ENCODE results near the gene ZNF213. TPM values are rescaled to one million over a fixed set of nuclear protein-coding genes. Genes with fewer than 3 reads are reported as not detected.

Gene ZNF213
- total RNA-seq, 2 experiments from 2014 or later: 6.1 to 7.5 TPM

GRCh38 chr16:3147046-3147756 lies 12.4 kb downstream of the ZNF213 start:
- POLR2A ChIA-PET: interaction anchor here (1.1 to 4.5 kb wide), 4 partner anchors 8 to 17 kb away, joined by 4 to 25 read pairs (median 5); partner anchors contain the start of gene ZNF213
- Mint-ChIP-seq H3K27me3 (no peaks in the 10 kb centered on the region), H3K27ac (no peak overlapping the region), H3K36me3 (ENCODE audit: low read depth) (peaks cover 4% of the 10 kb centered on the region), H3K9me3 (no peaks in the 10 kb centered on the region), H3K4me3 (no peak overlapping the region), H3K4me1 (ENCODE audit: low read depth) (peaks cover 10% of the 10 kb centered on the region)
- intact Hi-C loops (cut with micrococcal nuclease): no loop called here
- no peak for TF ChIP-seq CTCF (IDR thresholded peaks at IDR 0.05)
- CTCF ChIA-PET: interaction anchor here (0.9 to 4.2 kb wide), 10 partner anchors 7 to 119 kb away, joined by 3 to 37 read pairs (median 6); partner anchors contain the start of gene ZNF213
- ATAC-seq (no peak), DNase-seq (no peak)

DNA sequence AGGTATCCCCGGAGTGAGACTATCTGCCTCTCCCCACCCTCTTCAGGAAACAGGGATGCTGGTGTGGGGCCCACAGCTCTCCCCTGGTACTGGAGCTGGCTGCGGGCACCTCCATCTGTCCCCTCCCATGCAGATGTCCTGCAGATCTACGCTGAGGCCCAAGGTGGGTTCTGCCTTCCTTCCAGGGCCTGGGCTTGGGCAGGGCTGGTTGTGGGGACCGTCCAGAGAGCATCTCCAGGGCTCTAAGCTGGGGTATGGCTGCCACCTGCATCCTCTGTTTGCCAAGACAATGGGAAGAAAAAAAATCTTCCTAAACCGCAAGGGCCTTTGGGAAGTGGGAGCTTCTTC lies 12.9 kb downstream of the ZNF213 start:
- Mint-ChIP-seq H3K27me3 (peaks cover 4% of the 10 kb centered on the region), H3K4me1 (ENCODE audit: low read depth) (peaks cover 15% of the 10 kb centered on the region), H3K9me3 (no peaks in the 10 kb centered on the region), H3K27ac (no peak overlapping the region), H3K4me3 (no peak overlapping the region), H3K36me3 (ENCODE audit: low read depth) (peaks cover 3% of the 10 kb centered on the region)
- ChIA-PET POLR2A (interaction anchor here (1.1 to 4.5 kb wide), 4 partner anchors 9 to 18 kb away, joined by 4 to 25 read pairs (median 5); partner anchors contain the start of gene ZNF213), CTCF (interaction anchor here (0.9 to 4.2 kb wide), 10 partner anchors 8 to 120 kb away, joined by 3 to 37 read pairs (median 6); partner anchors contain the start of gene ZNF213)
- no peak for ATAC-seq
- DNase-seq: no peak
- no peak for TF ChIP-seq CTCF (IDR thresholded peaks at IDR 0.05)
- intact Hi-C loops (cut with micrococcal nuclease): no loop called here

GRCh38 chr16:3148256-3149192 lies 13.7 kb downstream of the ZNF213 start:
- H3K4me3 Mint-ChIP-seq: peak overlapping the region; percentile 85
- no peak overlapping the region for H3K27ac Mint-ChIP-seq
- ChIA-PET POLR2A (interaction anchor here (1.1 to 4.5 kb wide), 8 partner anchors 9 to 89 kb away, joined by 4 to 25 read pairs (median 6); partner anchors contain the start of gene ZNF213), CTCF (interaction anchor here (0.8 to 4.2 kb wide), 16 partner anchors 8 to 145 kb away, joined by 3 to 37 read pairs (median 5); partner anchors contain the start of gene ZNF213)
- no peak for DNase-seq
- no peak for ATAC-seq
- intact Hi-C loops (cut with micrococcal nuclease): no loop called here
- H3K4me1 Mint-ChIP-seq (ENCODE audit: low read depth): peaks cover 17% of the 10 kb centered on the region
- peaks cover 3% of the 10 kb centered on the region for H3K36me3 Mint-ChIP-seq (ENCODE audit: low read depth)
- no peak for TF ChIP-seq CTCF (IDR thresholded peaks at IDR 0.05)
- H3K27me3 Mint-ChIP-seq: peaks cover 4% of the 10 kb centered on the region
- H3K9me3 Mint-ChIP-seq: no peaks in the 10 kb centered on the region

- DNase-seq (no peak), ATAC-seq (no peak)
- Mint-ChIP-seq H3K27me3 (peaks cover 4% of the 10 kb centered on the region), H3K9me3 (no peaks in the 10 kb centered on the region), H3K27ac (no peak overlapping the region), H3K36me3 (ENCODE audit: low read depth) (peaks cover 3% of the 10 kb centered on the region), H3K4me1 (ENCODE audit: low read depth) (peaks cover 17% of the 10 kb centered on the region), H3K4me3 (peak overlapping the region; percentile 85)
- intact Hi-C loops (cut with micrococcal nuclease): no loop called here
- ChIA-PET POLR2A (interaction anchor here (0.6 to 4.5 kb wide), 10 partner anchors 10 to 115 kb away, joined by 3 to 25 read pairs (median 5); partner anchors contain the start of gene ZNF213), CTCF (interaction anchor here (0.7 to 4.2 kb wide), 13 partner anchors 8 to 145 kb away, joined by 3 to 37 read pairs (median 11); partner anchors contain the start of gene ZNF213)
- no peak for TF ChIP-seq CTCF (IDR thresholded peaks at IDR 0.05)
Observed at GRCh38 chr16:3149193-3149530, 14.3 kb downstream of the ZNF213 start.

Measured in activated CD8-positive, alpha-beta T cell treated with anti-CD3 and anti-CD28 coated beads for 36 hours (primary cell).